Endodermal cell (in vitro differentiated cells): Measurements from ENCODE around the gene CFAP46. TPM values are rescaled to one million over a fixed set of nuclear protein-coding genes. Genes with fewer than 3 reads are reported as not detected.
"Not testable (repeated sequence)": the region's sequence is repeated elsewhere in the genome, so short reads cannot be mapped to it uniquely, and the experiment has no call there.

Experiments
- DNase-seq: peaks from one replicate; pipeline ENCODE4 v3.0.0-alpha.2; 2017
- H3K27ac ChIP-seq: 2 replicates; pipeline ENCODE4 v1.5.1; 2013; ENCODE audit warnings: mild to moderate bottlenecking, low read depth, low read length, moderate library complexity
- H3K27me3 ChIP-seq: 2 replicates; pipeline ENCODE4 v1.6.1; 2013; ENCODE audit warnings: mild to moderate bottlenecking, low read length, moderate library complexity; ENCODE audit not compliant: insufficient read depth, control insufficient read depth, poor library complexity, severe bottlenecking
- H3K36me3 ChIP-seq: 2 replicates; pipeline ENCODE4 v1.7.0; 2013; ENCODE audit warnings: mild to moderate bottlenecking, low read length, moderate library complexity; ENCODE audit not compliant: control insufficient read depth, insufficient read depth
- H3K4me1 ChIP-seq: one replicate; pipeline ENCODE4 v1.7.0; 2013; ENCODE audit warnings: low read length; ENCODE audit not compliant: control insufficient read depth, insufficient read depth
- H3K4me3 ChIP-seq: 2 replicates; pipeline ENCODE4 v1.5.1; 2013; ENCODE audit warnings: mild to moderate bottlenecking, low read length, moderate library complexity
- H3K9ac ChIP-seq: 2 replicates; pipeline ENCODE4 v1.6.1; 2013; ENCODE audit warnings: mild to moderate bottlenecking, low read length, moderate library complexity; ENCODE audit not compliant: poor library complexity, severe bottlenecking; ENCODE audit errors: extremely low read depth
- H3K9me3 ChIP-seq: 2 replicates; pipeline ENCODE4 v1.6.1; 2013; ENCODE audit warnings: mild to moderate bottlenecking, low read length, moderate library complexity; ENCODE audit not compliant: control insufficient read depth
- H3K27ac Mint-ChIP-seq: 2 replicates; pipeline ENCODE4 v1.8.0; 2020; ENCODE audit warnings: mixed read lengths
- H3K27me3 Mint-ChIP-seq: 2 replicates; pipeline ENCODE4 v1.8.0; 2021; ENCODE audit warnings: mild to moderate bottlenecking, mixed read lengths; ENCODE audit not compliant: insufficient read depth
- H3K36me3 Mint-ChIP-seq: 2 replicates; pipeline ENCODE4 v1.8.0; 2020; ENCODE audit warnings: low read depth, mixed read lengths
- H3K4me1 Mint-ChIP-seq: 2 replicates; pipeline ENCODE4 v1.8.0; 2020; ENCODE audit warnings: mixed read lengths
- H3K4me3 Mint-ChIP-seq: 2 replicates; pipeline ENCODE4 v1.8.0; 2020; ENCODE audit warnings: mild to moderate bottlenecking, moderate library complexity, mixed read lengths
- H3K9me3 Mint-ChIP-seq: 2 replicates; pipeline ENCODE4 v1.8.0; 2020; ENCODE audit warnings: mild to moderate bottlenecking, mixed read lengths
- CTCF ChIP-seq: fragments of 200-600 bp; sonication (generic); conservative IDR thresholded peaks from 2 replicates; pipeline ENCODE4 v1.5.0; 2021; ENCODE audit warnings: antibody characterized with exemption, mild to moderate bottlenecking
- WGBS, 2 experiments: methylation state at CpG; one replicate each; pipeline versions ENCODE4 v1.1.5 to v1.1.7; 2013; ENCODE audit warnings: missing lambda C conversion rate in 2 of 2, mixed read lengths in 1 of 2; ENCODE audit not compliant: insufficient coverage in 1 of 2, insufficient read length in 1 of 2; 5-methylcytosine and 5-hydroxymethylcytosine counted together
- total RNA-seq, 2 donors: library from RNA; stranded (reverse); fragmentation: NEBNext Ultra II Directional in 1 of 2; extraction: Animal tissue kit (Norgen Biotek cat#: 25700) in 1 of 2; gene quantifications; 2 replicates in 1 of 2; 3 replicates in 1 of 2; pipeline ENCODE4 v1.2.1, GENCODE V29; 2021

Gene CFAP46
- total RNA-seq, 2 donors from 2014 or later, result 9.9 to 10.5 TPM

- H3K27me3 Mint-ChIP-seq, result no peaks in the 10 kb centered on the region
- H3K9me3 Mint-ChIP-seq, result peaks cover 13% of the 10 kb centered on the region
- no peaks in the 10 kb centered on the region for H3K36me3 ChIP-seq
- no peak overlapping the region for H3K4me3 ChIP-seq
- H3K4me1 Mint-ChIP-seq, result no peaks in the 10 kb centered on the region
- 41 to 46% methylated on average over 7 to 15 of the region's 15 CpGs for WGBS, 2 experiments
- H3K4me1 ChIP-seq, result no peaks in the 10 kb centered on the region
- no peak overlapping the region for H3K9ac ChIP-seq
- peak; percentile 87 for DNase-seq
- H3K27me3 ChIP-seq, result no peaks in the 10 kb centered on the region
- TF ChIP-seq CTCF, result peak; percentile 92
- H3K27ac ChIP-seq, result no peak overlapping the region
- no peak overlapping the region for H3K27ac Mint-ChIP-seq
- H3K4me3 Mint-ChIP-seq, result no peak overlapping the region
- H3K36me3 Mint-ChIP-seq, result no peaks in the 10 kb centered on the region
- H3K9me3 ChIP-seq, result no peaks in the 10 kb centered on the region
These were observed 38.1 kb downstream of the CFAP46 start for GRCh38 chr10:132904181-132904813.

GRCh38 chr10:132902656-132903575 lies 39.5 kb downstream of the CFAP46 start:
- H3K4me3 Mint-ChIP-seq, H3K27ac Mint-ChIP-seq, DNase-seq, H3K4me3 ChIP-seq, H3K4me1 ChIP-seq, H3K27ac ChIP-seq, H3K27me3 ChIP-seq, H3K4me1 Mint-ChIP-seq, H3K36me3 ChIP-seq, H3K9ac ChIP-seq, H3K36me3 Mint-ChIP-seq, H3K27me3 Mint-ChIP-seq, H3K9me3 ChIP-seq: not testable (repeated sequence)
- WGBS, 2 experiments, result 93 to 96% methylated on average over 10 to 17 of the region's 19 CpGs
- H3K9me3 Mint-ChIP-seq, result peaks cover 13% of the 10 kb centered on the region

- Histone ChIP-seq H3K4me1 (no peaks in the 10 kb centered on the region), H3K4me3 (no peak overlapping the region), H3K27me3 (no peaks in the 10 kb centered on the region), H3K36me3 (no peaks in the 10 kb centered on the region), H3K9ac (no peak overlapping the region), H3K9me3 (no peaks in the 10 kb centered on the region), H3K27ac (no peak overlapping the region)
- H3K4me1 Mint-ChIP-seq, result no peaks in the 10 kb centered on the region
- TF ChIP-seq CTCF, result no peak
- DNase-seq, result no peak
- H3K27me3 Mint-ChIP-seq, result no peaks in the 10 kb centered on the region
- H3K36me3 Mint-ChIP-seq, result no peaks in the 10 kb centered on the region
- H3K27ac Mint-ChIP-seq, result no peak overlapping the region
- no peak overlapping the region for H3K4me3 Mint-ChIP-seq
- WGBS, 2 experiments, result 91% methylated on average over 7 of the region's 7 CpGs; no CpG with 5 or more reads in 1 of the 2 experiments
- peaks cover 13% of the 10 kb centered on the region for H3K9me3 Mint-ChIP-seq
These were observed 41.0 kb downstream of the CFAP46 start for GRCh38 chr10:132901351-132901750.
